ENCODE measurements around the gene FHIT. TPM values are rescaled to one million over a fixed set of nuclear protein-coding genes. Genes with fewer than 3 reads are reported as not detected.

Gene FHIT
- total RNA-seq, 2 donors from 2014 or later: 10.4 to 15.8 TPM

DNA sequence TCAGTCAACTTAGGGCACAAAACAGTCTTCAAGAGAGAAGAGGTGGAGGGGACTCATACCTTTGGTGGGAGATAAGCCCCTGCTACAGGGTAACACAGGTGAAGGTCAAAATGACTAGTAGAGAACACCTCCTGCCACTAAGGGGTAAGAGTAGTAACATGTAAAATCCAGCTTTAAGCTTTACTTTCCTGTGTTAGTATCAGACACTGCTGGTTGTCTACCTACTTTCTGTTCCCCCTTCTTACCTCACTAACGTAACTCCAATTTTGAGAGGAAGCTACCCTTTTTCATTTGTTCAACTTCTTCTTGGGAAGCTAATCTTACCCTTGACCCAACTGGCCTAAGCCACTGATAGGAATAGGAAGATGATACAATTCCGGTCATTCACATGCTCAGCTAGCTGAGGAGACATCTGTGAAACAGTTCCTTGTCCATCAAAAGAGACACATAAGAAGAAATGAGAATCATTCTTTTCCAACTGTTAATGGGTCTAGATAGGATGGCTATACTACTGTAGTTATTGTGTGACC lies 1374.7 kb downstream of the FHIT start:
- intact Hi-C loops (cut with DNase I): no loop called here
- no peak for DNase-seq
- no peak overlapping the region for H3K4me3 ChIP-seq
- no peaks in the 10 kb centered on the region for H3K4me1 ChIP-seq
- no peaks in the 10 kb centered on the region for H3K27me3 ChIP-seq
- no peaks in the 10 kb centered on the region for H3K9me3 ChIP-seq
- TF ChIP-seq, protein P1, sequence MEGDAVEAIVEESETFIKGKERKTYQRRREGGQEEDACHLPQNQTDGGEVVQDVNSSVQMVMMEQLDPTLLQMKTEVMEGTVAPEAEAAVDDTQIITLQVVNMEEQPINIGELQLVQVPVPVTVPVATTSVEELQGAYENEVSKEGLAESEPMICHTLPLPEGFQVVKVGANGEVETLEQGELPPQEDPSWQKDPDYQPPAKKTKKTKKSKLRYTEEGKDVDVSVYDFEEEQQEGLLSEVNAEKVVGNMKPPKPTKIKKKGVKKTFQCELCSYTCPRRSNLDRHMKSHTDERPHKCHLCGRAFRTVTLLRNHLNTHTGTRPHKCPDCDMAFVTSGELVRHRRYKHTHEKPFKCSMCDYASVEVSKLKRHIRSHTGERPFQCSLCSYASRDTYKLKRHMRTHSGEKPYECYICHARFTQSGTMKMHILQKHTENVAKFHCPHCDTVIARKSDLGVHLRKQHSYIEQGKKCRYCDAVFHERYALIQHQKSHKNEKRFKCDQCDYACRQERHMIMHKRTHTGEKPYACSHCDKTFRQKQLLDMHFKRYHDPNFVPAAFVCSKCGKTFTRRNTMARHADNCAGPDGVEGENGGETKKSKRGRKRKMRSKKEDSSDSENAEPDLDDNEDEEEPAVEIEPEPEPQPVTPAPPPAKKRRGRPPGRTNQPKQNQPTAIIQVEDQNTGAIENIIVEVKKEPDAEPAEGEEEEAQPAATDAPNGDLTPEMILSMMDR (IDR thresholded peaks at IDR 0.05): no peak
- no peak for TF ChIP-seq POLR2A (IDR thresholded peaks at IDR 0.05)
- WGBS, 2 donors: 84 to 93% methylated on average over 2 of the region's 2 CpGs
- no peak overlapping the region for H3K27ac ChIP-seq
- H3K36me3 ChIP-seq (replicated peaks in 1 of 2; ENCODE audit: insufficient read depth in 1 of 2, low read depth in 2 of 2): no peaks in the 10 kb centered on the region
- ATAC-seq: no peak

DNA sequence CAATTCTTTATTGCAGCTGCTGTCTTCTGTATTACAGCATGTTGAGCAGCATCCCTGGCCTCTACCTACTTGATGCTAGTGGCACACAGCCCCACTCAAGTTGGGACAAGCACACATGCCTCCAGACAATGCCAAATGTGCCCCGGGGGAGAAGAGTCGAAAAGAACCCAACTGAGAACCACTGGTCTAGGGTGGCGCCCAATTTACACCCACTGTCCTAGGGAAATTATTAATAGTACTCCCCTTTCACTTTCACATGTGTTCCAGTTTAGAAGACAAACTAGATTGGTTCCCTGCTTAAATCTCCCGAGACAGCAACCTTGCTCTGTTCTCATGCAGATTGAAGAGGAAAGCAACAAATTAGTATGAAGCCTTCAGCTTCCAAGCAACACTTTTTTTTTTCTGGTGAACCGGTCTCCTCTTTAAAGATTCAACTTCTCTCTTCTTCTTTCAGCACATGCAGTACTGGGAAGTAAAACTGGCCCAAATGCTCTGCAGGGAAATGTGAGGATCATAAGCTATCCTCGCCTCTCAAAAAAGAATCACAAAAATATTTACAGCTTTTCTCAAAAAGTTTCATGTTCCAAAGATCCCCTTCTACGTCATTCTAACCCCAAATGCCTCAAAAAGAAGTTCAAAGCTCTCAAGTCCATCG lies 1377.5 kb downstream of the FHIT start:
- no peak for ATAC-seq
- H3K4me1 ChIP-seq: no peaks in the 10 kb centered on the region
- no peaks in the 10 kb centered on the region for H3K36me3 ChIP-seq (replicated peaks in 1 of 2; ENCODE audit: insufficient read depth in 1 of 2, low read depth in 2 of 2)
- no peak overlapping the region for H3K27ac ChIP-seq
- H3K27me3 ChIP-seq: no peaks in the 10 kb centered on the region
- TF ChIP-seq, protein P1 (IDR thresholded peaks at IDR 0.05): no peak
- no peak for TF ChIP-seq POLR2A (IDR thresholded peaks at IDR 0.05)
- WGBS, 2 donors: 65 to 73% methylated on average over 8 of the region's 8 CpGs
- no peak overlapping the region for H3K4me3 ChIP-seq
- no peak for DNase-seq
- H3K9me3 ChIP-seq: no peaks in the 10 kb centered on the region
- intact Hi-C loops (cut with DNase I): no loop called here

GRCh38 chr3:59872128-59872527 lies 1379.1 kb downstream of the FHIT start:
- no peak for ATAC-seq
- intact Hi-C loops (cut with DNase I): no loop called here

GRCh38 chr3:59867185-59868002 lies 1383.9 kb downstream of the FHIT start:
- Histone ChIP-seq H3K36me3 (replicated peaks in 1 of 2; ENCODE audit: insufficient read depth in 1 of 2, low read depth in 2 of 2) (no peaks in the 10 kb centered on the region), H3K27me3 (no peaks in the 10 kb centered on the region), H3K4me1 (no peaks in the 10 kb centered on the region), H3K27ac (no peak overlapping the region), H3K9me3 (no peaks in the 10 kb centered on the region), H3K4me3 (no peak overlapping the region)
- 68 to 74% methylated on average over 3 of the region's 3 CpGs for WGBS, 2 donors
- intact Hi-C loops (cut with DNase I): loop anchor here (10.0 kb wide), 1 partner anchor 643 kb away; no protein-coding TSS in a partner anchor
- TF ChIP-seq POLR2A (IDR thresholded peaks at IDR 0.05): no peak
- TF ChIP-seq, protein P1 (IDR thresholded peaks at IDR 0.05): no peak
- ATAC-seq (no peak), DNase-seq (no peak)

More at GRCh38 chr3:59872128-59872527, 1379.1 kb downstream of the FHIT start:
- H3K36me3 ChIP-seq (replicated peaks in 1 of 2; ENCODE audit: insufficient read depth in 1 of 2, low read depth in 2 of 2): no peaks in the 10 kb centered on the region
- DNase-seq: no peak
- H3K4me3 ChIP-seq: no peak overlapping the region
- H3K4me1 ChIP-seq: no peaks in the 10 kb centered on the region
- H3K9me3 ChIP-seq: no peaks in the 10 kb centered on the region
- TF ChIP-seq, protein P1 (IDR thresholded peaks at IDR 0.05): no peak
- TF ChIP-seq POLR2A (IDR thresholded peaks at IDR 0.05): no peak
- WGBS, 2 donors: 72 to 75% methylated on average over 3 of the region's 3 CpGs
- no peak overlapping the region for H3K27ac ChIP-seq
- no peaks in the 10 kb centered on the region for H3K27me3 ChIP-seq
